Endothelial cell of umbilical vein (primary cell): Measurements from ENCODE around the gene SLC22A23.

Experiments used
- CTCF ChIP-seq, 2 donors: IDR thresholded peaks; 1 replicate in 1 of 2; 2 replicates in 1 of 2; pipeline ENCODE4 v1.5.1; 2011; ENCODE audit warnings: low read length in 2 of 2, mild to moderate bottlenecking in 2 of 2, moderate library complexity in 2 of 2, control low read depth in 1 of 2, inconsistent platforms in 1 of 2, low read depth in 1 of 2; ENCODE audit not compliant: insufficient read depth in 1 of 2; ENCODE audit errors: extremely low read depth in 1 of 2
- EZH2 ChIP-seq: IDR thresholded peaks from 2 replicates; pipeline ENCODE4 v1.6.1; 2012; ENCODE audit warnings: borderline replicate concordance, low read depth, mild to moderate bottlenecking, moderate library complexity, low read length, inconsistent platforms; ENCODE audit not compliant: severe bottlenecking
- MAX ChIP-seq: IDR thresholded peaks from 2 replicates; pipeline ENCODE4 v1.6.1; 2011; ENCODE audit not compliant: insufficient read depth, insufficient read length
- MYC ChIP-seq: IDR thresholded peaks from one replicate; pipeline ENCODE4 v1.6.1; 2011; ENCODE audit warnings: mild to moderate bottlenecking, low read depth, low read length
- POLR2A ChIP-seq: IDR thresholded peaks from 2 replicates; pipeline ENCODE4 v1.6.1; 2012; ENCODE audit warnings: low read depth, mild to moderate bottlenecking, control low read depth, low read length
- POLR2AphosphoS5 ChIP-seq: IDR thresholded peaks from 2 replicates; pipeline ENCODE4 v1.6.1; 2012; ENCODE audit warnings: low read depth, mild to moderate bottlenecking, control low read depth, low read length, moderate library complexity; ENCODE audit not compliant: insufficient read depth

GRCh38 chr6:3244003-3244831 lies 212.6 kb downstream of the SLC22A23 start:
- TF ChIP-seq MAX (no peak), EZH2 (no peak), CTCF (IDR thresholded peaks at IDR 0.05; ENCODE audit: extremely low read depth in 1 of 2, insufficient read depth in 1 of 2, low read depth in 1 of 2, low read length in 2 of 2) (no peak), POLR2AphosphoS5 (no peak), MYC (no peak), POLR2A (no peak)
